ENCODE measurements around the gene RABEP1.

Gene RABEP1

GRCh38 chr17:5365831-5366230 lies 83.7 kb downstream of the RABEP1 start:
- TF ChIP-seq GATA2 (IDR thresholded peaks at IDR 0.05; ENCODE audit: low read depth, low read length) = no peak
- no peak for TF ChIP-seq GATA3 (IDR thresholded peaks at IDR 0.05; ENCODE audit: low read depth, low read length)

- TF ChIP-seq GATA2 (IDR thresholded peaks at IDR 0.05; ENCODE audit: low read depth, low read length) (no peak), GATA3 (IDR thresholded peaks at IDR 0.05; ENCODE audit: low read depth, low read length) (no peak)
Observed at GRCh38 chr17:5370411-5370810, 88.3 kb downstream of the RABEP1 start.

GRCh38 chr17:5373112-5373511 lies 91.0 kb downstream of the RABEP1 start:
- TF ChIP-seq GATA2 (IDR thresholded peaks at IDR 0.05; ENCODE audit: low read depth, low read length) (no peak), GATA3 (IDR thresholded peaks at IDR 0.05; ENCODE audit: low read depth, low read length) (no peak)

GRCh38 chr17:5378566-5379207 lies 96.6 kb downstream of the RABEP1 start:
- TF ChIP-seq GATA2 (IDR thresholded peaks at IDR 0.05; ENCODE audit: low read depth, low read length) (no peak), GATA3 (IDR thresholded peaks at IDR 0.05; ENCODE audit: low read depth, low read length) (no peak)

GRCh38 chr17:5379351-5380107 lies 97.4 kb downstream of the RABEP1 start:
- TF ChIP-seq GATA2 (IDR thresholded peaks at IDR 0.05; ENCODE audit: low read depth, low read length) (no peak), GATA3 (IDR thresholded peaks at IDR 0.05; ENCODE audit: low read depth, low read length) (no peak)

GRCh38 chr17:5380491-5381135 lies 98.5 kb downstream of the RABEP1 start:
- TF ChIP-seq GATA3 (IDR thresholded peaks at IDR 0.05; ENCODE audit: low read depth, low read length) = no peak
- TF ChIP-seq GATA2 (IDR thresholded peaks at IDR 0.05; ENCODE audit: low read depth, low read length) = no peak

GRCh38 chr17:5381542-5381941 lies 99.5 kb downstream of the RABEP1 start:
- TF ChIP-seq GATA3 (IDR thresholded peaks at IDR 0.05; ENCODE audit: low read depth, low read length) (no peak), GATA2 (IDR thresholded peaks at IDR 0.05; ENCODE audit: low read depth, low read length) (no peak)

GRCh38 chr17:5391678-5392077 lies 109.6 kb downstream of the RABEP1 start:
- no peak for TF ChIP-seq GATA3 (IDR thresholded peaks at IDR 0.05; ENCODE audit: low read depth, low read length)
- no peak for TF ChIP-seq GATA2 (IDR thresholded peaks at IDR 0.05; ENCODE audit: low read depth, low read length)

- TF ChIP-seq GATA2 (IDR thresholded peaks at IDR 0.05; ENCODE audit: low read depth, low read length) (no peak), GATA3 (IDR thresholded peaks at IDR 0.05; ENCODE audit: low read depth, low read length) (no peak)
Observed at GRCh38 chr17:5396612-5397011, 114.5 kb downstream of the RABEP1 start.

GRCh38 chr17:5399767-5400166 lies 117.7 kb downstream of the RABEP1 start:
- TF ChIP-seq GATA2 (IDR thresholded peaks at IDR 0.05; ENCODE audit: low read depth, low read length) (no peak), GATA3 (IDR thresholded peaks at IDR 0.05; ENCODE audit: low read depth, low read length) (no peak)

GRCh38 chr17:5405400-5405799 lies 123.3 kb downstream of the RABEP1 start:
- TF ChIP-seq GATA2 (IDR thresholded peaks at IDR 0.05; ENCODE audit: low read depth, low read length) (no peak), GATA3 (IDR thresholded peaks at IDR 0.05; ENCODE audit: low read depth, low read length) (no peak)

GRCh38 chr17:5408186-5408585 lies 126.1 kb downstream of the RABEP1 start:
- no peak for TF ChIP-seq GATA3 (IDR thresholded peaks at IDR 0.05; ENCODE audit: low read depth, low read length)
- no peak for TF ChIP-seq GATA2 (IDR thresholded peaks at IDR 0.05; ENCODE audit: low read depth, low read length)

- no peak for TF ChIP-seq GATA3 (IDR thresholded peaks at IDR 0.05; ENCODE audit: low read depth, low read length)
- TF ChIP-seq GATA2 (IDR thresholded peaks at IDR 0.05; ENCODE audit: low read depth, low read length) = no peak
Observed at GRCh38 chr17:5410594-5411272, 128.6 kb downstream of the RABEP1 start.

GRCh38 chr17:5413682-5414081 lies 131.6 kb downstream of the RABEP1 start:
- TF ChIP-seq GATA3 (IDR thresholded peaks at IDR 0.05; ENCODE audit: low read depth, low read length) (no peak), GATA2 (IDR thresholded peaks at IDR 0.05; ENCODE audit: low read depth, low read length) (no peak)
